SU-DHL-6 (cell line): ENCODE results near the gene CYB561D1.
"Not testable (repeated sequence)": the region's sequence is repeated elsewhere in the genome, so short reads cannot be mapped to it uniquely, and the experiment has no call there.

Experiments
- H2AFZ ChIP-seq: fragments of 200-600 bp; sonication (generic); 2 replicates; pipeline ENCODE4 v1.6.1; 2014; ENCODE audit warnings: low read depth, mild to moderate bottlenecking, moderate library complexity, mixed read lengths, antibody characterized with exemption, low read length; ENCODE audit not compliant: severe bottlenecking
- H3F3A ChIP-seq: fragments of 200-600 bp; shearing (Covaris generic); 2 replicates; pipeline ENCODE4 v1.6.0; 2016; ENCODE audit warnings: antibody characterized with exemption, mild to moderate bottlenecking; ENCODE audit not compliant: insufficient read depth
- H3K27ac ChIP-seq: fragments of 200-600 bp; sonication (generic); 2 replicates; pipeline ENCODE4 v1.5.1; 2016; ENCODE audit warnings: low read depth, mild to moderate bottlenecking, low read length, moderate library complexity, mixed read lengths
- H3K27me3 ChIP-seq: fragments of 200-600 bp; sonication (generic), shearing (Covaris generic); 2 replicates; pipeline ENCODE4 v1.6.0; 2014; ENCODE audit warnings: mild to moderate bottlenecking, low read length
- H3K36me3 ChIP-seq: fragments of 200-600 bp; sonication (generic); 2 replicates; pipeline ENCODE4 v1.6.1; 2014; ENCODE audit warnings: mild to moderate bottlenecking, low read length, mixed read lengths
- H3K4me2 ChIP-seq: fragments of 300-600, 200-600 bp; shearing (Covaris generic), sonication (generic); 2 replicates; pipeline ENCODE4 v1.6.0; 2014; ENCODE audit warnings: low read length, low read depth, mild to moderate bottlenecking; ENCODE audit not compliant: poor library complexity, severe bottlenecking
- H3K4me3 ChIP-seq: fragments of 200-600 bp; sonication (generic); 2 replicates; pipeline ENCODE4 v1.5.1; 2014; ENCODE audit warnings: antibody characterized with exemption, low read length, mild to moderate bottlenecking, mixed read lengths; ENCODE audit not compliant: insufficient read depth, poor library complexity, severe bottlenecking
- H3K79me2 ChIP-seq: fragments of 200-600 bp; sonication (generic); 2 replicates; pipeline ENCODE4 v1.6.1; 2014; ENCODE audit warnings: mild to moderate bottlenecking, low read length, moderate library complexity; ENCODE audit not compliant: insufficient read depth
- H3K9ac ChIP-seq: fragments of 200-600 bp; sonication (generic); 2 replicates; pipeline ENCODE4 v1.7.0; 2014; ENCODE audit warnings: mild to moderate bottlenecking, low read length
- H3K9me2 ChIP-seq: fragments of 200-600 bp; sonication (generic); replicated peaks from 2 replicates; pipeline ENCODE4 v1.6.1; 2014; ENCODE audit warnings: low read length; ENCODE audit not compliant: insufficient read depth
- H3K9me3 ChIP-seq: fragments of 200-600 bp; sonication (generic); 2 replicates; pipeline ENCODE4 v1.6.1; 2014; ENCODE audit warnings: low read length, mixed read lengths; ENCODE audit not compliant: insufficient read depth
- H4K20me1 ChIP-seq: fragments of 200-600 bp; sonication (generic); 2 replicates; pipeline ENCODE4 v1.6.1; 2014; ENCODE audit warnings: low read depth, mild to moderate bottlenecking, antibody characterized with exemption, low read length, moderate library complexity, mixed read lengths
- EZH2phosphoT487 ChIP-seq: fragments of 200-600 bp; sonication (generic), shearing (Covaris generic); conservative IDR thresholded peaks from 2 replicates; pipeline ENCODE4 v1.6.1; 2018; ENCODE audit warnings: mild to moderate bottlenecking, antibody characterized with exemption, low read length, moderate library complexity, mixed read lengths
- TF ChIP-seq, protein P1 (sequence below): fragments of 200-600 bp; sonication (generic); IDR thresholded peaks from one replicate; pipeline ENCODE4 v1.5.1; 2017; ENCODE audit warnings: antibody characterized with exemption, mild to moderate bottlenecking, low read length, moderate library complexity; ENCODE audit not compliant: insufficient read depth, poor library complexity, severe bottlenecking

The CYB561D1 gene

DNA sequence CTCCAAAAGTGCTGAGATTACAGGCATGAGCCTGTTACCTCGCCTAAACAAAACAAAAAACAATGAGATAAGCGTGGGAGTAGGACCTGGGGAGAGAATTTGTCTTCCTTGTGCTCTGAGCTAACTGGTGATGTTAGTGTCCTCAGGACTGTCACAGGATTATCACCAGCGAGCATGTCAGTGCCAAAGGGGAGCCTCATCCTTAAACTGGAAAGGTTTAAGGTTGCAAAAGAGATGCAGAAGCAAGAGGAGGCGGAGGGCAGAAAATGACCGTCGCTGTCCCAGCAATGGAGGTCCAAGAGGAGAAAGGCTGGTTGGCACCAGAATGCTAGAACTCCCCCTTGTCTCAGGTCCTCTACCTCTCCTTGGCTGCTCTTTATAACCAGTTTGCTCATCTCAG, 23.6 kb upstream of the CYB561D1 start:
- Histone ChIP-seq H2AFZ (no peak overlapping the region), H3K9me3 (no peaks in the 10 kb centered on the region), H3K9me2 (no peaks in the 10 kb centered on the region), H3K27me3 (no peaks in the 10 kb centered on the region), H3K4me2 (no peak overlapping the region), H3K4me3 (no peak overlapping the region), H3F3A (no peaks in the 10 kb centered on the region), H3K27ac (no peak overlapping the region), H3K9ac (no peak overlapping the region), H3K79me2 (no peaks in the 10 kb centered on the region), H3K36me3 (no peaks in the 10 kb centered on the region), H4K20me1 (no peaks in the 10 kb centered on the region)
- TF ChIP-seq, protein P1, sequence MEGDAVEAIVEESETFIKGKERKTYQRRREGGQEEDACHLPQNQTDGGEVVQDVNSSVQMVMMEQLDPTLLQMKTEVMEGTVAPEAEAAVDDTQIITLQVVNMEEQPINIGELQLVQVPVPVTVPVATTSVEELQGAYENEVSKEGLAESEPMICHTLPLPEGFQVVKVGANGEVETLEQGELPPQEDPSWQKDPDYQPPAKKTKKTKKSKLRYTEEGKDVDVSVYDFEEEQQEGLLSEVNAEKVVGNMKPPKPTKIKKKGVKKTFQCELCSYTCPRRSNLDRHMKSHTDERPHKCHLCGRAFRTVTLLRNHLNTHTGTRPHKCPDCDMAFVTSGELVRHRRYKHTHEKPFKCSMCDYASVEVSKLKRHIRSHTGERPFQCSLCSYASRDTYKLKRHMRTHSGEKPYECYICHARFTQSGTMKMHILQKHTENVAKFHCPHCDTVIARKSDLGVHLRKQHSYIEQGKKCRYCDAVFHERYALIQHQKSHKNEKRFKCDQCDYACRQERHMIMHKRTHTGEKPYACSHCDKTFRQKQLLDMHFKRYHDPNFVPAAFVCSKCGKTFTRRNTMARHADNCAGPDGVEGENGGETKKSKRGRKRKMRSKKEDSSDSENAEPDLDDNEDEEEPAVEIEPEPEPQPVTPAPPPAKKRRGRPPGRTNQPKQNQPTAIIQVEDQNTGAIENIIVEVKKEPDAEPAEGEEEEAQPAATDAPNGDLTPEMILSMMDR: no peak
- TF ChIP-seq EZH2phosphoT487: no peak

DNA sequence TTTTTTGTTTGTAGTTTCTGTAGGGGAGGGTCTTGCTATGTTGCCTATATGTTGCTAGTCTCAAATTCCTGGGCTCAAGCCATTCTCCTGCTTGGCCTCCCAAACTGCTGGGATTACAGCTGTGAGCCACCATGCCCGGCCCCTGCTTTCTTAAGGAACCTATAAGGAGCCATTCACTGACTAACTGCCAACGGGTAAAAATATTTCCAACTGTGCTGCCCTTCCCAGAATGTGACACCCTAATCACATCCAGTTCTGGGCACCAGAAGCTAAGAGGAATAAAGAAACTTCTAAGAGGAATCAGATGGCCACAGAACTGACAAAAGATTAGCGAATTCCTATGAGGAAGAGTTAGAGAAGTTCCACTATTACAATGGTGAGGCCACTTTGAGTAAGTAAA, 21.1 kb upstream of the CYB561D1 start:
- Histone ChIP-seq H3K4me2 (no peak overlapping the region), H3K27ac (no peak overlapping the region), H3K9me3 (no peaks in the 10 kb centered on the region), H3F3A (no peaks in the 10 kb centered on the region), H4K20me1 (no peaks in the 10 kb centered on the region), H3K79me2 (no peaks in the 10 kb centered on the region), H3K36me3 (no peaks in the 10 kb centered on the region), H2AFZ (no peak overlapping the region), H3K9me2 (no peaks in the 10 kb centered on the region), H3K4me3 (no peak overlapping the region), H3K27me3 (no peaks in the 10 kb centered on the region), H3K9ac (no peak overlapping the region)
- TF ChIP-seq, protein P1: no peak
- TF ChIP-seq EZH2phosphoT487: no peak

DNA sequence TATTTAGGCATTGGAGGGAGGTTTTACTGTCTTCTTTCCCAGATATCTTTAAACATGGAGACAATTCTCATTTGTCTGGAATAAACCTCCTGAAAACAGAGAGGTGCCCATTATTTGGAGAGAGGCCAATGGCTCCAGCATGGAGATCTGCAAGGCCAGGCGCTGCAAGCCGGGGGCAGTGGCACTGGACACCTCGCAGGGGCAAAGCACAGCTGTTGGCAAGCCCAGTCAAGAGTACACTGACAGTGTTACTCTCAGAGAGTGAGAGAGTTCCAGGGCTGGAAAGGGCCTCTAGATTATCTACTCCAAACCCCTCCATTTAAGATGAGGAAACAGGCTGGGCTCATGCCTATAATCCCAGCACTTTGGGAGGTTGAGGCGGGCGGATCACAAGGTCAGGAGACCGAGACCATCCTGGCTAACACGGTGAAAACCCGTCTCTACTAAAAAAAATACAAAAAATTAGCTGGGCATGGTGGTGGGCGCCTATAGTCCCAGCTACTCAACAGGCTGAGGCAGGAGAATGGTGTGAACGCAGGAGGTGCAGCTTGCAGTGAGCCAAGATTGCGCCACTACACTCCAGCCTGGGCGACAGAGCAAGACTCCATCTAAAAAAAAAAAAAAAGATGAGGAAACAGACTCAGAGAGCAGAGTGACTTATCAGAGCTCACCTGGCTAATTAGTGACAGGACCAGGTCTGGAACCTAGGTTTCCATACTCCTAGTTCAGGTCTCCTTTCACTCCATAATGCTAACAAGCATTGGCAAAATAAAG, 20.4 kb upstream of the CYB561D1 start:
- H3K79me2 ChIP-seq, H3K36me3 ChIP-seq, H3K27ac ChIP-seq, H3K9me3 ChIP-seq, H4K20me1 ChIP-seq, H3F3A ChIP-seq, H3K9me2 ChIP-seq, H3K9ac ChIP-seq, H3K27me3 ChIP-seq, H3K4me3 ChIP-seq, H3K4me2 ChIP-seq, H2AFZ ChIP-seq: not testable (repeated sequence)

DNA sequence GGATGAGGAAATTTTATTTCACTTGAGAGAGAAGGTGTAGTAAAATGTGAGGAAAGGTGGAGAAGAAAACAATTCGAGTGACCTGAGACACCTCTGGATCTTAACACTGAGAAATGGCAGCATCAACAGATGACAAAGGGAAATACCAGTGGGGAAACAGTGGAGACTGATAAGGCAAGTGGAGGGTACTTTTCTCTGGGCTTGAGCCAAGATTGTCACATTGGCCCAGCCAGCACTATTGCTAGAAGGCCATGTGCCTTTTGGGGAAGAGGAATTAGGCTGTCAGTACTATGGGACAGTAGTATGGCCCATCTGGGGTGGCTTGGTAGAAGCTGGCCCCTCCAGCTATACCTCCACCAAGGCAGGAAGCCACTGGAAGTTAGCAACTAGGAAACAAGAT, 19.2 kb upstream of the CYB561D1 start:
- no peak overlapping the region for H3K27ac ChIP-seq
- no peaks in the 10 kb centered on the region for H3F3A ChIP-seq
- H3K79me2 ChIP-seq: no peaks in the 10 kb centered on the region
- H4K20me1 ChIP-seq: no peaks in the 10 kb centered on the region
- H3K36me3 ChIP-seq: no peaks in the 10 kb centered on the region
- no peak for TF ChIP-seq EZH2phosphoT487
- TF ChIP-seq, protein P1: no peak
- H2AFZ ChIP-seq: no peak overlapping the region
- H3K4me2 ChIP-seq: no peak overlapping the region
- no peaks in the 10 kb centered on the region for H3K9me2 ChIP-seq
- no peaks in the 10 kb centered on the region for H3K9me3 ChIP-seq
- no peak overlapping the region for H3K9ac ChIP-seq
- H3K27me3 ChIP-seq: no peaks in the 10 kb centered on the region
- no peak overlapping the region for H3K4me3 ChIP-seq
